ENCODE data around the gene HOXB9.
A peak's percentile ranks its signal among the peaks of the same experiment; 100 is the strongest.

Gene HOXB9

DNA sequence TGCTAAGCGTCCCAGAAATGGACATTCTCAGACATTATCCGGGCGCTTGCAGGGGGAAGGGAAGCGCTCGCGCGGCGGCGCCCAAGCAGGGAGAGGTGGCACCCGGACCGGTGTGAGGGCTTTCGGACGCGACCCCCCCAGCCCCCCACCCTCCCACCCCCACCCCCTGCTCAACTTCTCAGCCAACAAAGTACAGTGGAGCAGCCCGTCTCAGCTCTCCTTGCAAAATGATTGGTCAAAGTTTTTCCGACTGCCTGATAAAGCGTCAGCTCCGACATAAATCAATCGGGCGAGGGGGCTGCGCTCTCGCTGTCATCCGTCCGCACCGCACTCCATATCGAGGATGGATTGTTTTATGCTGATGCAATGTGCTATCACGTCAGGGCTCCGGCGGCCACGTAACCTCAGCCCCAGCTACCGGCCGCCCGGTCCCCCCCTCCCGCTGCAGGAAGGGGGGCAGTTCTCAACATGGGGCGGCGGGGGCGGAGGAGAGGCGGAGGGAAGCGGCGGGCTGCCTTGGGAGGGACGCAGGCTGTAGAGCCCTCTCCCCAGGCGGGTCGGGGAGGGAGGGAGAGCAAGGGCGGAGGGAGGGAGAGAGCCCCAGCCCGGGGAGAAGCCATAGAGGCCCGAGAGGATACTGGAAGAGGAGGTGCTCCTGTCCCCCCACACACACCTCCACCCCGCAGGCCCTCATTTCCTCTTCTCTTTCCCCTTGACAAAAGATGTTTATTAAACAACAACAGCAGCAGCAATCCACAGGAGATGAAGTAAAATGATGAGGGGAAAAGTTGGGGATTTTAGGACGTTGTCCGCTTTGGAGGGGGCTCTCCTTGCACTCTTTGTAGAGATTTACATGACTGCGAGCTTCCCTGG is at the start of gene HOXB9:
Gene HOXB9 (minus strand): TSS at position 114 of the 873 bp plus-strand sequence. CDS start 89 bp downstream, at position 25.
- in situ Hi-C loops (cut with MboI; ENCODE audit: low pct_unique_long_range_greater_than_20kb, low sequenced_read_pairs) = no loop called here
- no peak for DNase-seq

- in situ Hi-C loops (cut with MboI; ENCODE audit: low pct_unique_long_range_greater_than_20kb, low sequenced_read_pairs) = no loop called here
- no peak for DNase-seq
Observed at GRCh38 chr17:48672340-48672739, 46.2 kb upstream of the HOXB9 start.

DNA sequence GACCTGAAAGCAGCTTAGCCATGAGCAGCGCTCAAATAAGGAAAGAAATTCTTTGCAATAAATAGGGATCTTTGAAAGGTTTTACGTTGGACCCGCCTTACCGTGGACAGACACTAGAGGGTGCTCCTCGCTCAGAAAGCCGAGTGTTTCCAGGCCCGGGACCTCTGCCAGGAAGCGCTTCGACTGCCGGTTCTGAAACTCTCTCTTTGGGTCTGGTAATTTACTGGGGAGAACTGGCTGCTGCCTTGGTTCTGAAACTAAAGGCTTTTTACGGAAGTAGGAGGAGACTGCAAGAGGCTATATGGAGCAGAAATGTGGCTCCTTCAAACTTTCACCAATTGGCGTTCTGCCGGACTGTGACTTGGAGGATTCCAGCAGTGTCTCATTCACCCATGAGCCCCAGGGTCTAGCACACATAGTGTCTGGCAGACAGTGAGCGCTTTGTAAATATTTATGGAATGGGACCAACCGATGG is 45.6 kb upstream of the HOXB9 start:
- peak; percentile 68 for DNase-seq
- in situ Hi-C loops (cut with MboI; ENCODE audit: low pct_unique_long_range_greater_than_20kb, low sequenced_read_pairs) = no loop called here

DNA sequence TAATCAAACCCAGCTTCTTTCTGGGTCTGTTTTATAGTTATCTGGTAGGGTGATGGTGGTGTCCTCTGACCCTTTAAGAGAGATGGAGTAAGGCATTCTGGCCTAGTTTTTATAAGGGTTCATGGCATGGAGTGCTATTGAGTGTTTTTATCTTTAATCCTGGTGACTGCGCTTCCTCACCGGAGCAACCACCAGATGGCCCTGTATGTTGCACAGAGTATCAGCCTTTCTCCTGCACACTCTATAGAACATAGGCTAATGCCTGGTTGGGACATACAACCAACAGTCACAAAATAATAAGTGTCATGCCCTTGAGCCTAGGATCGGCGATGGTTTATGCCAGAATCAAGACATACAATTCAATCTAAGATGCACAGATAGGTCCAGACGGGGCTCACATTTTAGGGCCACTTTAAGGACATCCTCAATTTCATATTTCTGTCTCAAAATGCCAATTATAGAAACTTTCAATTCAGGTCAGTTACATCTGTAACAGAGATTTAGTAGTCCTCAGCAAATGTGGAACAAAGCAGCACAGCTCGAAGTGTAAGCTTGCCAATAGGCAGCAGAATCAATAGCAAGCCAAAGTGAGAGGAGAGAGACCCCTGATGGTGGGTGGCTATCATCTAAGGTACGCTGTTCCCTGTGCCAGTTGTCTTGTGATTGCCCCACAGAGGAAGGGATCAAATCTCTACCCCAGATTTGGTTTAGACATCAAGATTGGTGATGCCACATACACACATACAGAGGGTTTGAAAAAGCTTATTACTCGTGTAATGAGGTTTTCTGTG is 37.2 kb upstream of the HOXB9 start:
- in situ Hi-C loops (cut with MboI; ENCODE audit: low pct_unique_long_range_greater_than_20kb, low sequenced_read_pairs) = no loop called here
- no peak for DNase-seq

- no peak for DNase-seq
Observed at GRCh38 chr17:48655913-48656312, 29.8 kb upstream of the HOXB9 start.

GRCh38 chr17:48649741-48650140 is 23.6 kb upstream of the HOXB9 start:
- DNase-seq = no peak
- in situ Hi-C loops (cut with MboI; ENCODE audit: low pct_unique_long_range_greater_than_20kb, low sequenced_read_pairs) = no loop called here

More at GRCh38 chr17:48655913-48656312, 29.8 kb upstream of the HOXB9 start:
- in situ Hi-C loops (cut with MboI; ENCODE audit: low pct_unique_long_range_greater_than_20kb, low sequenced_read_pairs) = no loop called here

DNA sequence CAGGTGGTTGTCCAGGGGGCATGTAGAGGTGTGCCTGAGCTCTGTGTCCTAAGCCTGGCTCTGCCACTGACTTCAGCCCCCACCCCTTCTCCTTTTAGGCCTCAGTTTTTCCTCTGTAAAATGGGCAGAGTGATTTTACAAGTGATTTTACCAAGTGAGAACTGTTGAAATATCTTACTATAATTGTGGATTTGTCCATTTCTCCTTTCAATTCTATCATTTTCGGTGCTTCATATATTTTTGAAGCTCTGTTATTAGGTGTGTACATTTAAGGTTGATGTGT is 21.7 kb upstream of the HOXB9 start:
- in situ Hi-C loops (cut with MboI; ENCODE audit: low pct_unique_long_range_greater_than_20kb, low sequenced_read_pairs) = no loop called here
- no peak for DNase-seq

- no peak for DNase-seq
- in situ Hi-C loops (cut with MboI; ENCODE audit: low pct_unique_long_range_greater_than_20kb, low sequenced_read_pairs) = no loop called here
Observed at GRCh38 chr17:48647103-48647962, 21.2 kb upstream of the HOXB9 start.

DNA sequence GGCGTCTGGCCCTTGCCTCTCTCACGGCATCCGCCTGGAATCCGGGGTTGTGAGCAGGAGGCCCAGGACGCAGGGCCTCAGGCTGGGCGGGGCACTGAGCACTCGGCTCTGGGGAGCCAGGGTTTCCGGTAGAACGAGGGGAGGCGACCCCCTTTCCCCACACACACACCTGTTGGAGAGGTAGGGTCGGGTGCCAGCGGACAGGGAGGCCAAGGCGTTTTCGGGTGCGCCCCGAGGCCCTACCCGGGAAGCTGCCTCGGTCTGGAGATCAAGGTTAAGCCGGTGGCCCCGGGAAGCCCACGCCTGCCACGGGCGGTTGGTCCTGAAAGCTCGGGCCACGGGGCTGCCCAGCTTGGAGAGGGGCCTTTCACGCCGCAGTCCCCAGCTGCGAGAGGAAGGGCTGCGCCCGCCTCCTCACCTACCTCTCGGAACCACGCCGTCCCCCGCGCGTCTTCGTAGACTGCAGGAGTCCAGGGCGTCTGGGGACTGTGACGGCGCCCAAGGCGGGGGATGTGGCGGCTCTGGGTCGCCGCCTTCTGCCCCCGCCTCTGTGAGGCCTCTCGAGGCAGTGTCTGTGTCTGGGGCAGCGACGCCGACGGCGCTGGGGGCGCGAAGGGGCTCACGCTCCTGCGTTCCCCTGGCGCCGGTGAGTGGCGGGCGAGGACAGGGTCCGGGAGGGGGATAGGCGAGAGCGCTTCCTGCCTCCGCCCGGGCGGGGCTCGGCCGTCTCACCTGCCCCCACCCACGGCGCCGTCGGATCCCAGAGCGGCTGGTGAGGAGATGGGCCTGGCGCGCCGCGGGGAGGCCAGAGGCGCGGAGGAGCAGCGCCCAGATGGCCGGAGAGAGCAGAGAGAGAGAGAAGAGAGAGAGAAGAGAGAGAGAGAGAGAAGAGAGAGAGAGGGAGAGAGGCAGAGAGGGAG is 20.3 kb upstream of the HOXB9 start:
- DNase-seq = no peak
- in situ Hi-C loops (cut with MboI; ENCODE audit: low pct_unique_long_range_greater_than_20kb, low sequenced_read_pairs) = no loop called here

- in situ Hi-C loops (cut with MboI; ENCODE audit: low pct_unique_long_range_greater_than_20kb, low sequenced_read_pairs) = no loop called here
- no peak for DNase-seq
Observed at GRCh38 chr17:48645639-48646182, 19.6 kb upstream of the HOXB9 start.

DNA sequence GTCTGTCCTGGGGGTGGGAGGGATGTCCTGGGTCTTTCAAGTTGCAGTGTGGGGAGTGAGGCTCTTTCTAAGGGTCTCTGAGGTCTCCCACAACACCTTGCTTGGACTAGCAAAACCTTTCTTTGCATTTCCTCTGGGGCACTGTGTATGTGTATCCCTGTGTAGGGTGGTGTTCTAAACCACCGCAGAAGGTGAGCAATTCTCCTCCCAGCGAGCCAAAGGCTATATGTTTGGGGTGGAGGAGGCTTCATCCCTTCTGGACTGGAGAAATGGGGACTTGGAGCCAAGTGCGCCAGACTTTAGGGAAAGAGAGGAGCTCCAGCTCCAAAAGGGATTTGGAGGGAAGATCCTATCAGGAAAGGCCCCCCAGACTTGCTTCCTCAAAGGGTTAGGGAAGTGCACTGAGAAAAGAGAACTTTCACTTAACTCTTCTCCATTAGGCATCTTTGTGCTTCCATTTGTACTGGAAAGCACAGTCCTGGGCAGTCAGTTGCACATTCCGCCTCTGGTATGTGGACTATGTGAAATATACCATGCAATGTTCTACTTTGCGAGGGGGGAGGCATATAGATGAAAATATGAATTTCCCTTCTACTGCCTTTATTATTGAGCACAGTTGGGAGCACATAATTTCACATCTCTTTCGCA is 18.9 kb upstream of the HOXB9 start:
- in situ Hi-C loops (cut with MboI; ENCODE audit: low pct_unique_long_range_greater_than_20kb, low sequenced_read_pairs) = no loop called here
- DNase-seq = no peak

GRCh38 chr17:48644159-48644558 is 18.0 kb upstream of the HOXB9 start:
- in situ Hi-C loops (cut with MboI; ENCODE audit: low pct_unique_long_range_greater_than_20kb, low sequenced_read_pairs) = no loop called here
- DNase-seq = no peak

DNA sequence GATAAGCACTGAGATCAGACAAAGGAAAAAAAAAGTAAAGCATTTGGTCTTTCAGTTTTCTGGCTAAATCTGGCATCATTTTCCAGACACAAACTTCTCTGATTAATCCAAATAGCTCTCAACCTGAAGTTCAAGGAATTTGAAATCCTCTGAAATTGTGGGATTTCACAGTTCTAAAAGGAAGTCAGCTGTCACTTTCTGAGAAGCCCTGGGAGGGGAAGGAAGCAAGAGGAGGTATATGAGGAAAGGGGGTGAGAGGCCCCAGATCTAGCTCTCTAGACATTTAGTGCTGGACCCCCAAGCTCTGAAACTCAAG is 17.5 kb upstream of the HOXB9 start:
- in situ Hi-C loops (cut with MboI; ENCODE audit: low pct_unique_long_range_greater_than_20kb, low sequenced_read_pairs) = no loop called here
- no peak for DNase-seq

DNA sequence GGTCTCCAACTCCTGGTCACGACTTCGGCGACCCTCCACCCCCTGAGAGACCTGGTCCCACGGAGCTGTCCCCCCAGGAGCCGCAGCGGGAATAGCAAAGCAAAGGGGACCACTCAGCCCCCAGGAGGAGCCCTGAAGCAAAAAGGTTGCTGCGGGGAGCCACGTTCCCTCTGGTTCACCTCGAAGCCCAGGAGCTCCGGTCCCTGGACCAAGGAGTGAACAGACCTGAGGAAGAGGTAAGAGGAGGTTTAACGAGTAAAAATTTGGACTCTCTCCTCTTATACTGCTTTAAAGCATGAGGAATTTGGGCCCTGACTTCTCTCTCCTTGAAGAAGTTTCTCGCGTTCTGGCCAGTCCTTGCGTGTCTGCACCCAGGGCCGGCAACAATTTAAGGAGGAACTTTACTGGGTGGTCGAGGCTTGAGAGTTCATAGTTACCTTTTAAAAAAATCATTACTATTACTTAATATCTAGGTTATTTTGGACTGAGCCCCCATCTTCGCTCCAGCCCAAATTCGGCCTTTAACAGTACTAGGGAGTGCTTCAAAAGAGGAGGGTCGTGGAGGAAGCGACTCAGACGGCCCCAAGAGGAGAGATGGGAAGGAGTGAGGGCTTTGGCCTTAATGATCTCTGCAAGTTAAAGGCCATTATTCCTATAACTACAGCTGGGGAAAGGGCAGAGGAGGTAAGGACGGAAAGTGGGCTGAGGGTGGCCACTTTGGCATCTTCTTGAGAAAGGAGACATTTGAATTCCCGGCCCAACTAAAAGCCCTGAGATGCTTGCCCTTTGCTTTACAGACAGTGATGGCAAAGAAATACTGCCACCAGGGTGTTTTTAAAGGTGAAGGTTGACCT is 16.9 kb upstream of the HOXB9 start:
- in situ Hi-C loops (cut with MboI; ENCODE audit: low pct_unique_long_range_greater_than_20kb, low sequenced_read_pairs) = no loop called here
- DNase-seq = no peak

DNA sequence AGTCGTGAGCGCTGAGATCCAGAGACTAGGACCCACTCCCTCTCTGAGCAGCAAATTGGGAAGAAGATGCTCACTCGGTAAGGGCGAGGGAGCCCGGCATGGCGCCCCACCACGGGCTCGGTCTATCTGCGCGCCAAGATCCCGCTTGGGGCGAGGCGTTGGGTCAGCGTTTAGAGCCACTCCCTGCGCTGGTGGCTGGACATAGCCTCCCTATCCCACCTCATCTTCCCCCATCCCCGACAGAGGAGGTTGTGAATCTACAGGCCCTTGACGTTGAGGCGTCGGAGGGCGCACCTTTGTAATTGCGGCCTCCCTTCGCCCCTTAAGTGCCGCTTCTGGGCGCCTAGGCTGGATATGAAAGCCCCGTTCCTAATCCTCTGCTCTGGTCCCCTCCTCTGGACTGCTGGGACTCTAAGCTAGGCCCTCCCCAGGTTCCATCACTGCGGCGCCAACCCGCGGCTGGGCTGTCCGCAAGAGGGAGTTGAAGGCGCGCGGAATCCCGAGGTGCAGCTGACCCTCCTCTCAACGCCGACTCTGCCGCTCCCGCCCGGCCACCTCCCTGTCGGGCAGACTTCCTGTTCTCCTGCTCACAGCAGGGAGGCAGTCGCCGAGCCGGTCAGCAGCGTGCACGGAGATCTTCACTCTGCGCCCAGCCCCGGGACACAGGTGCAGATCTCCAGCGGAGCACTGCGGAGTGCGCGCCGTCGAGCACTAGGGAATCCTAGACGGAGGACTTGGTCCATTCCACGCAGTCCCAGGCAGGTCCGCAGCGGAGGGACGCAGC is 16.1 kb upstream of the HOXB9 start:
- no peak for DNase-seq

GRCh38 chr17:48641541-48642058 is 15.4 kb upstream of the HOXB9 start:
- in situ Hi-C loops (cut with MboI; ENCODE audit: low pct_unique_long_range_greater_than_20kb, low sequenced_read_pairs) = no loop called here

More for the DNA sequence above, 16.1 kb upstream of the HOXB9 start:
- in situ Hi-C loops (cut with MboI; ENCODE audit: low pct_unique_long_range_greater_than_20kb, low sequenced_read_pairs) = no loop called here

More at GRCh38 chr17:48641541-48642058, 15.4 kb upstream of the HOXB9 start:
- no peak for DNase-seq

Measured in KBM-7 (cell line).